A673 (cell line): Measurements from ENCODE around the gene KRT23. TPM values are rescaled to one million over a fixed set of nuclear protein-coding genes. Genes with fewer than 3 reads are reported as not detected.

ENCODE experiments used
- BruUV-seq: library from RNA; stranded (reverse); fragments of 400-500 nt; replicated peaks from 2 replicates; lab custom pipeline; 2021; lab: Mats Ljungman, UMichigan
- CTCF ChIA-PET: fragments of 300-600 bp; sonication (Branson Sonifier 250); formaldehyde crosslinking; loops from one replicate; lab custom pipeline; 2022; ENCODE audit warnings: antibody characterized with exemption; lab: Charles Lee
- POLR2A ChIA-PET: fragments of 300-600 bp; sonication (Branson Sonifier 250); formaldehyde crosslinking; loops from one replicate; lab custom pipeline; 2022; ENCODE audit warnings: antibody characterized with exemption; ENCODE audit not compliant: low non-redundant PET; lab: Charles Lee
- DNase-seq: peaks from one replicate; pipeline ENCODE4 v3.0.0-alpha.2; 2015; ENCODE audit warnings: low spot score
- H3K27ac ChIP-seq: fragments of 200-600 bp; sonication (generic); 2 replicates; pipeline ENCODE4 v1.5.1; 2016; ENCODE audit warnings: mixed run types, low read depth, mild to moderate bottlenecking, mixed read lengths, antibody characterized with exemption, low read length; ENCODE audit not compliant: poor library complexity, severe bottlenecking
- H3K27me3 ChIP-seq: fragments of 200-600 bp; sonication (generic); replicated peaks from 2 replicates; pipeline ENCODE4 v1.6.1; 2017; ENCODE audit warnings: mixed run types, low read depth, mild to moderate bottlenecking, mixed read lengths, antibody characterized with exemption, low read length; ENCODE audit not compliant: insufficient read depth, poor library complexity
- H3K36me3 ChIP-seq: fragments of 200-600 bp; sonication (generic); 2 replicates; pipeline ENCODE4 v1.6.1; 2016; ENCODE audit warnings: mixed run types, mild to moderate bottlenecking, mixed read lengths, antibody characterized with exemption, low read length; ENCODE audit not compliant: insufficient read depth, poor library complexity, severe bottlenecking
- H3K4me1 ChIP-seq: fragments of 200-600 bp; sonication (generic); 2 replicates; pipeline ENCODE4 v1.6.1; 2017; ENCODE audit warnings: mixed run types, mild to moderate bottlenecking, mixed read lengths, antibody characterized with exemption, low read length; ENCODE audit not compliant: insufficient read depth, poor library complexity, severe bottlenecking
- H3K4me3 ChIP-seq: fragments of 200-600 bp; sonication (generic); 2 replicates; pipeline ENCODE4 v1.5.1; 2016; ENCODE audit warnings: low read depth, mixed run types, mild to moderate bottlenecking, mixed read lengths, low read length; ENCODE audit not compliant: poor library complexity, severe bottlenecking
- H3K9me3 ChIP-seq: fragments of 200-600 bp; sonication (generic); 2 replicates; pipeline ENCODE4 v1.6.1; 2016; ENCODE audit warnings: mixed run types, low read depth, mild to moderate bottlenecking, mixed read lengths, antibody characterized with exemption, low read length; ENCODE audit not compliant: poor library complexity, severe bottlenecking
- CTCF ChIP-seq: fragments of 300-800, 200-600 bp; sonication (generic); conservative IDR thresholded peaks from 2 replicates; pipeline ENCODE4 v1.5.1; 2017; ENCODE audit warnings: low read depth, mild to moderate bottlenecking, antibody characterized with exemption, low read length, moderate library complexity, mixed read lengths
- EZH2 ChIP-seq: fragments of 200-600 bp; sonication (generic); IDR thresholded peaks from 2 replicates; pipeline ENCODE4 v1.6.1; 2017; ENCODE audit warnings: borderline replicate concordance, low read depth, mild to moderate bottlenecking, mixed read lengths, antibody characterized with exemption, low read length; ENCODE audit not compliant: poor library complexity, severe bottlenecking
- intact Hi-C: fragments of 100-400 bp; cut with micrococcal nuclease; formaldehyde crosslinking; loops from one replicate; pipeline ENCODE4 v1.10.0; 2022; ENCODE audit not compliant: unreplicated experiment
- total RNA-seq: library from RNA; stranded (reverse); gene quantifications from 2 replicates; pipeline ENCODE4 v1.2.3, GENCODE V29; 2021

Gene KRT23
- total RNA-seq, 1 experiment from 2014 or later, result not detected

GRCh38 chr17:40916366-40916765 lies 21.1 kb downstream of the KRT23 start:
- H3K9me3 ChIP-seq, result no peaks in the 10 kb centered on the region
- H3K27me3 ChIP-seq, result no peaks in the 10 kb centered on the region
- BruUV-seq, result no TSS peak
- DNase-seq, result no peak
- intact Hi-C loops, result no loop called here
- TF ChIP-seq CTCF (no peak), EZH2 (no peak)
- POLR2A ChIA-PET, result no interaction called here
- H3K36me3 ChIP-seq, result no peaks in the 10 kb centered on the region
- H3K4me3 ChIP-seq, result no peak overlapping the region
- no peak overlapping the region for H3K27ac ChIP-seq
- CTCF ChIA-PET, result no interaction called here
- H3K4me1 ChIP-seq, result no peaks in the 10 kb centered on the region

DNA sequence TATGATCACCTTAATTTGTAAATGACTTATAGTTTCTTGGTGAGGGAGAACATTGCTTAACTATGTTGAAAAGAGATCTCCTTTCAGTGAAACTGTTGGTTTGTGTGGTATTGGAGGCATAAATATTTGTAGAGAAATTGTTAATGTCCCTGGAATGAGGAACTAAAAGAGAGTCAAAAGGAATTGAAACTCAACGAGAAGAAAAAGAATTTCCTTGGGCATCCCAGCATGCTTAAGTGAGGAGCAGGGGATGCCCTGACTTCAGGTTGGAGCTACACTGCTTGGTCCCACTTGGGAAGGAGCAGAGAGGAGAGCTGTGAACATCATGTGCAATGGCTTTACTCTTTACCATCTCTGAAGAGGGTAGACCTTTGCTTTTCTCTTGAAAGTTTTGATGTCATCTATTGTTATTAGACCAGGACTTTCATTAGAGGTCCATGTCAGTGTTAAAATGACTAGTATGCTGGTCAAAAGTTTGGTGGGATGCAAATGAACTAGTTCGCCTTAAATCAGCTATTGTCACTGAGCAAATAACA lies 21.7 kb downstream of the KRT23 start:
- no peaks in the 10 kb centered on the region for H3K27me3 ChIP-seq
- ChIA-PET CTCF (interaction anchor here (0.5 kb wide), 1 partner anchor 700 kb away, joined by 8 read pairs; no protein-coding TSS in a partner anchor), POLR2A (interaction anchor here (0.6 kb wide), 1 partner anchor 29 kb away, joined by 3 read pairs; no protein-coding TSS in a partner anchor)
- H3K4me3 ChIP-seq, result no peak overlapping the region
- no TSS peak for BruUV-seq
- DNase-seq, result no peak
- TF ChIP-seq CTCF (no peak), EZH2 (no peak)
- no peaks in the 10 kb centered on the region for H3K9me3 ChIP-seq
- no peaks in the 10 kb centered on the region for H3K36me3 ChIP-seq
- H3K4me1 ChIP-seq, result peaks cover 4% of the 10 kb centered on the region
- no peak overlapping the region for H3K27ac ChIP-seq
- intact Hi-C loops, result no loop called here

DNA sequence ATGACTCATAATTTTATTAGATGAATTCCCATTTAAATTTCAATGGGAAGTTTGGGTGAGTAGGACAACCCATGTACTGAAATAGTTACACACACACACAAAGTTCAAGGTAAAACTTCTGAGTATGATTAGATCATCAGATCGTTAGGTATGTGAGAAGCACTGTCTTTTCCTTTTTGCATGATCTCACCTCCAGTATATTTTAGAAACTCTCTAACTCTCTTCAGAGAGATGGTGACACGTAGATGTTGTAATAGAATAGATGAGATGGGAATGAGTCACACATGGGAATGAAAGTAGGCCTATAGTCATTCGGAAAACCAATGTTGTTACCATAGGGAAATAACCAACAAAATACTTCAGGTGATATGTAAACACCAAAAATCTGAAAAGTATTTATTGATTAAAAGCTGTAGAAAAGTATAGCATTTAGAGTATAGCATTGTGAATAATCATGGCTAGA lies 22.2 kb downstream of the KRT23 start:
- intact Hi-C loops, result no loop called here
- H3K4me3 ChIP-seq, result no peak overlapping the region
- ChIA-PET CTCF (no interaction called here), POLR2A (interaction anchor here (0.6 kb wide), 1 partner anchor 29 kb away, joined by 3 read pairs; no protein-coding TSS in a partner anchor)
- no peaks in the 10 kb centered on the region for H3K36me3 ChIP-seq
- no peaks in the 10 kb centered on the region for H3K27me3 ChIP-seq
- peaks cover 9% of the 10 kb centered on the region for H3K4me1 ChIP-seq
- DNase-seq, result no peak
- BruUV-seq, result no TSS peak
- no peak overlapping the region for H3K27ac ChIP-seq
- TF ChIP-seq CTCF (no peak), EZH2 (no peak)
- H3K9me3 ChIP-seq, result no peaks in the 10 kb centered on the region
